ENCODE measurements around the gene ZNF583. TPM values are rescaled to one million over a fixed set of nuclear protein-coding genes. Genes with fewer than 3 reads are reported as not detected.
A peak's percentile ranks its signal among the peaks of the same experiment; 100 is the strongest.

ZNF583 gene
- total and polyA plus RNA-seq, 2 of the 13 experiments (the other 11 are each of a cell fraction or from before 2014, with no cell fraction given) = 0.65 to 5.3 TPM

DNA sequence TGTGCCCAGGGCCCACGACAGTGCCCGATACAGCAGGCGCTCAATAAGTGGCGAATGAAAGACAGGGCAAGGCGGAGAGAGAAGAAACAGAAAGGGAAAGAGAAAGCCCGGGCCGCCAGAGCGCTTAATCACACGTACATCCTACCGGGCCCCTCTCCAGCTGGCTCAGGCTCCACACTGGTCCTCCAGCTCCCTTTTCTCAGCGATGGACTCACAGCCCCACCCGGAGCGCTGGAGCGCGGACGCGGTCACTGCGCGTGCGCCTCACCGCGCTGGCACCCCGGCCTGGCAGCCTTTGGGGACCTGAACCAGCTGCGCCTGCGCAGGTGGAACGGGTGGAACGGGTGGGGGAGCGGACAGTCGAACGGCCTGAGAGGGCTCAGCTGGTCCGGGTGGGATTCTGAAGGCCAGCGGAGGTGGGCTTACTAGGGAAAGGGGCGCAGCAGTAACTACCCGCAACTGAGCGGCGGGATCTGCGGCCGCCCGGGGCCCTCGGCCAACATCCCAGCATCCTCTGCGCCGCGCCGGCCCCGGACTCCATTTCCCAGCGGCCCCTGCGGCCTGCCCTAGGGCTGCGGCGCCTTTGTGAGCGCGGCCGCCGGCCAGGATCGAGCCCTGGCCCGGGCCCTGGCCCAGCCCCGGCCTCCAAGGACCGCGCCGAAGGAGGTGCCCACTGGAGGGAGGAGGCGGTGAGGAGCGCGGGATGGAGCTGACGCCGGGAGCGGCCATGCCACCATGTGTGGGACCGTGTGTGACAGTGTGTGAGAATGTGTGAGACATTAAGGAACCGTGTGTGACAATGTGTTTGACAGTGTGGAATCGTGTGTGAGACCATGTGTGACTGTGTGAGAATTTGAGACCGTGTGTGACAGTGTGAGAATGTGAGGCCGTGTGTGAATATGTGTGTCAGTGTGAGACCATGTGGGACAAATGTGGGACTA is at the start of gene ZNF583 (continued):
- TF ChIP-seq ZBTB8A (CRISPR knock-in tag; IDR thresholded peaks at IDR 0.05; ENCODE audit: borderline replicate concordance, low read depth) (no peak), GLI4 (CRISPR knock-in tag; IDR thresholded peaks at IDR 0.05; ENCODE audit: borderline replicate concordance) (no peak), ZBTB1 (CRISPR knock-in tag; IDR thresholded peaks at IDR 0.05; ENCODE audit: borderline replicate concordance) (no peak), ESRRA (CRISPR knock-in tag; IDR thresholded peaks at IDR 0.05; ENCODE audit: low read depth) (peak; percentile 69; the same call in 1 of the 2 replicates), ZC3H4 (CRISPR knock-in tag; IDR thresholded peaks at IDR 0.05; ENCODE audit: borderline replicate concordance) (no peak), TBX3 (IDR thresholded peaks at IDR 0.05; ENCODE audit: borderline replicate concordance) (no peak), HIC2 (CRISPR knock-in tag; IDR thresholded peaks at IDR 0.05; ENCODE audit: low read depth) (no peak), ZNF326 (CRISPR knock-in tag; IDR thresholded peaks at IDR 0.05; ENCODE audit: borderline replicate concordance) (no peak), ZNF503 (CRISPR knock-in tag; IDR thresholded peaks at IDR 0.05) (0 out of 2 replicates have a peak, but pooled peaks have one; percentile 25), PRMT3 (CRISPR knock-in tag; IDR thresholded peaks at IDR 0.05; ENCODE audit: borderline replicate concordance, low read depth) (no peak), ZNF224 (CRISPR knock-in tag; IDR thresholded peaks at IDR 0.05) (no peak), SRY (CRISPR knock-in tag; IDR thresholded peaks at IDR 0.05) (peak; percentile 69; the same call in 1 of the 2 replicates), ZNF709 (CRISPR knock-in tag; IDR thresholded peaks at IDR 0.05) (0 out of 2 replicates have a peak, but pooled peaks have one; percentile 65), SP1 (IDR thresholded peaks at IDR 0.05) (no peak), SP1 (CRISPR knock-in tag; IDR thresholded peaks at IDR 0.05) (no peak), IKZF4 (CRISPR knock-in tag; IDR thresholded peaks at IDR 0.05; ENCODE audit: borderline replicate concordance, low read depth, not compliant biosample characterization) (no peak), NPAS2 (CRISPR knock-in tag; IDR thresholded peaks at IDR 0.05; ENCODE audit: borderline replicate concordance) (no peak)
- TF ChIP-seq, protein P1, sequence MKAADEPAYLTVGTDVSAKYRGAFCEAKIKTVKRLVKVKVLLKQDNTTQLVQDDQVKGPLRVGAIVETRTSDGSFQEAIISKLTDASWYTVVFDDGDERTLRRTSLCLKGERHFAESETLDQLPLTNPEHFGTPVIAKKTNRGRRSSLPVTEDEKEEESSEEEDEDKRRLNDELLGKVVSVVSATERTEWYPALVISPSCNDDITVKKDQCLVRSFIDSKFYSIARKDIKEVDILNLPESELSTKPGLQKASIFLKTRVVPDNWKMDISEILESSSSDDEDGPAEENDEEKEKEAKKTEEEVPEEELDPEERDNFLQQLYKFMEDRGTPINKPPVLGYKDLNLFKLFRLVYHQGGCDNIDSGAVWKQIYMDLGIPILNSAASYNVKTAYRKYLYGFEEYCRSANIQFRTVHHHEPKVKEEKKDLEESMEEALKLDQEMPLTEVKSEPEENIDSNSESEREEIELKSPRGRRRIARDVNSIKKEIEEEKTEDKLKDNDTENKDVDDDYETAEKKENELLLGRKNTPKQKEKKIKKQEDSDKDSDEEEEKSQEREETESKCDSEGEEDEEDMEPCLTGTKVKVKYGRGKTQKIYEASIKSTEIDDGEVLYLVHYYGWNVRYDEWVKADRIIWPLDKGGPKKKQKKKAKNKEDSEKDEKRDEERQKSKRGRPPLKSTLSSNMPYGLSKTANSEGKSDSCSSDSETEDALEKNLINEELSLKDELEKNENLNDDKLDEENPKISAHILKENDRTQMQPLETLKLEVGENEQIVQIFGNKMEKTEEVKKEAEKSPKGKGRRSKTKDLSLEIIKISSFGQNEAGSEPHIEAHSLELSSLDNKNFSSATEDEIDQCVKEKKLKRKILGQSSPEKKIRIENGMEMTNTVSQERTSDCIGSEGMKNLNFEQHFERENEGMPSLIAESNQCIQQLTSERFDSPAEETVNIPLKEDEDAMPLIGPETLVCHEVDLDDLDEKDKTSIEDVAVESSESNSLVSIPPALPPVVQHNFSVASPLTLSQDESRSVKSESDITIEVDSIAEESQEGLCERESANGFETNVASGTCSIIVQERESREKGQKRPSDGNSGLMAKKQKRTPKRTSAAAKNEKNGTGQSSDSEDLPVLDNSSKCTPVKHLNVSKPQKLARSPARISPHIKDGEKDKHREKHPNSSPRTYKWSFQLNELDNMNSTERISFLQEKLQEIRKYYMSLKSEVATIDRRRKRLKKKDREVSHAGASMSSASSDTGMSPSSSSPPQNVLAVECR (CRISPR knock-in tag; IDR thresholded peaks at IDR 0.05; ENCODE audit: borderline replicate concordance) = peak; percentile 75; the same call in 1 of the 2 replicates
- TF ChIP-seq, protein P2, sequence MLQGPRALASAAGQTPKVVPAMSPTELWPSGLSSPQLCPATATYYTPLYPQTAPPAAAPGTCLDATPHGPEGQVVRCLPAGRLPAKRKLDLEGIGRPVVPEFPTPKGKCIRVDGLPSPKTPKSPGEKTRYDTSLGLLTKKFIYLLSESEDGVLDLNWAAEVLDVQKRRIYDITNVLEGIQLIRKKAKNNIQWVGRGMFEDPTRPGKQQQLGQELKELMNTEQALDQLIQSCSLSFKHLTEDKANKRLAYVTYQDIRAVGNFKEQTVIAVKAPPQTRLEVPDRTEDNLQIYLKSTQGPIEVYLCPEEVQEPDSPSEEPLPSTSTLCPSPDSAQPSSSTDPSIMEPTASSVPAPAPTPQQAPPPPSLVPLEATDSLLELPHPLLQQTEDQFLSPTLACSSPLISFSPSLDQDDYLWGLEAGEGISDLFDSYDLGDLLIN (CRISPR knock-in tag; IDR thresholded peaks at IDR 0.05; ENCODE audit: borderline replicate concordance) = no peak

Data from HepG2 (cell line).